Endothelial cell (in vitro differentiated cells): ENCODE measurements around the gene CCDC97. TPM values are rescaled to one million over a fixed set of nuclear protein-coding genes. Genes with fewer than 3 reads are reported as not detected.

ENCODE experiments used
- DNase-seq: peaks from one replicate; pipeline ENCODE4 v3.0.0; 2021; ENCODE audit warnings: low spot score
- H3K27ac Mint-ChIP-seq: one replicate; pipeline ENCODE4 v1.8.0; 2021; ENCODE audit warnings: mixed read lengths, inconsistent platforms; ENCODE audit not compliant: unreplicated experiment
- H3K27me3 Mint-ChIP-seq: one replicate; pipeline ENCODE4 v1.8.0; 2021; ENCODE audit warnings: mild to moderate bottlenecking, moderate library complexity, mixed read lengths, inconsistent platforms; ENCODE audit not compliant: unreplicated experiment
- H3K36me3 Mint-ChIP-seq: one replicate; pipeline ENCODE4 v1.8.0; 2021; ENCODE audit warnings: mild to moderate bottlenecking, low read depth, mixed read lengths, inconsistent platforms; ENCODE audit not compliant: unreplicated experiment
- H3K4me1 Mint-ChIP-seq: one replicate; pipeline ENCODE4 v1.8.0; 2021; ENCODE audit warnings: mild to moderate bottlenecking, mixed read lengths, inconsistent platforms; ENCODE audit not compliant: unreplicated experiment
- H3K4me3 Mint-ChIP-seq: one replicate; pipeline ENCODE4 v1.8.0; 2021; ENCODE audit warnings: mild to moderate bottlenecking, mixed read lengths, inconsistent platforms; ENCODE audit not compliant: unreplicated experiment
- H3K9me3 Mint-ChIP-seq: one replicate; pipeline ENCODE4 v1.8.0; 2021; ENCODE audit warnings: mixed read lengths, inconsistent platforms; ENCODE audit not compliant: unreplicated experiment
- long read RNA-seq: library from polyadenylated mRNA; unstranded; transcript quantifications from one replicate; pipeline ENCODE4 v2.0.0, GENCODE V29; 2020; ENCODE audit not compliant: unreplicated experiment
- total RNA-seq: library from RNA; stranded (reverse); fragmentation: NEBNext Ultra II Directional; extraction: Animal tissue kit (Norgen Biotek cat#: 25700); gene quantifications from one replicate; pipeline ENCODE4 v1.2.1, GENCODE V29; 2021; ENCODE audit not compliant: unreplicated experiment
- TF ChIP-seq, protein P1 (sequence below): fragments of 200-600 bp; sonication (generic); IDR thresholded peaks from one replicate; pipeline ENCODE4 v1.5.0; 2021; ENCODE audit warnings: antibody characterized with exemption; ENCODE audit not compliant: unreplicated experiment

Gene CCDC97
- total RNA-seq, result 28.6 TPM
- long read RNA-seq, partial matches to known transcripts, result 3 of 9 reads
- long read RNA-seq, other reads (novel, unspliced or antisense), result 5 of 9 reads

DNA sequence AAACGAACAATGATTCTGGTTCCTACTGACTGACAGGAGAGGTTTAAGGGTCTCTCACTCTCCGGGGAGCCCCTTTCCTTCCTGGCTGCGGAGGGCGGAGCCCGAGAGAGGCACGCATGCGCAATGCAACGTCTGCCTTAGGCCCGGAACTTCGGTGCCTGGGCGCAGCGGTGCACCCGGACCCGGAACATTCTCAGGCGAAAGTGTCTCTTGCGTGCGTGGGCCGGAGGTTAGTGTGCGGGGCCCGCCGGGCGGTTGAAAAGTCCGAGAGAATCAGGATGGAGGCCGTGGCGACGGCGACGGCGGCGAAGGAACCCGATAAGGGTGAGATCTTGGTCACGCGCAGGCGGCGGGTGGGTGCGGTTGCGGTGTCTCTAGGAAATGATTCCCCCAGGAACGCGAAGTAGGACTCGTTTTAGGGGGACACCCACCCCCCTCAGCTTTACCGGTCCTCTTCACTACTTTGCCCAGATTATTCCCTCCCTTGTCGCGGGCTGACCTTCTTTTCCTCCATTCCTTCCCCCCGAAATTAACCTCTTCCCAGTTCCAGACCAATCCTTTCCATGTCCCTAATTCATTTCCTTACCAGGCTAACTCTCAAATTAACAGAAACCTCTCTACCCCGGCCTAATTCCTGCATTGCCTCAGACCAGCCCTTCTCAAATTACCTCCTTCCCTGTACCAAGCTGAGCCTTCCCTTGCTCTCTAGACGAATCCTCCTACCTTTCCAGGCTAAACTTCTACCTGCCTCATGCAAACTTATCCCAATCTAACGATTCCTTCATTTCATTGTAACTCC is at the start of gene CCDC97:
TSS of gene CCDC97 (plus strand) at position 140 of the 799 bp plus-strand sequence. CDS start at position 279, 139 bp downstream.
- Mint-ChIP-seq H3K4me3 (peak within 1 kb of the TSS; percentile 98), H3K4me1 (peaks cover 49% of the 10 kb centered on the region), H3K27me3 (peaks cover 21% of the 10 kb centered on the region), H3K27ac (peak within 1 kb of the TSS; percentile 85), H3K36me3 (peaks cover 32% of the 10 kb centered on the region), H3K9me3 (no peaks in the 10 kb centered on the region)
- DNase-seq, result peak; percentile 85
- TF ChIP-seq, protein P1, sequence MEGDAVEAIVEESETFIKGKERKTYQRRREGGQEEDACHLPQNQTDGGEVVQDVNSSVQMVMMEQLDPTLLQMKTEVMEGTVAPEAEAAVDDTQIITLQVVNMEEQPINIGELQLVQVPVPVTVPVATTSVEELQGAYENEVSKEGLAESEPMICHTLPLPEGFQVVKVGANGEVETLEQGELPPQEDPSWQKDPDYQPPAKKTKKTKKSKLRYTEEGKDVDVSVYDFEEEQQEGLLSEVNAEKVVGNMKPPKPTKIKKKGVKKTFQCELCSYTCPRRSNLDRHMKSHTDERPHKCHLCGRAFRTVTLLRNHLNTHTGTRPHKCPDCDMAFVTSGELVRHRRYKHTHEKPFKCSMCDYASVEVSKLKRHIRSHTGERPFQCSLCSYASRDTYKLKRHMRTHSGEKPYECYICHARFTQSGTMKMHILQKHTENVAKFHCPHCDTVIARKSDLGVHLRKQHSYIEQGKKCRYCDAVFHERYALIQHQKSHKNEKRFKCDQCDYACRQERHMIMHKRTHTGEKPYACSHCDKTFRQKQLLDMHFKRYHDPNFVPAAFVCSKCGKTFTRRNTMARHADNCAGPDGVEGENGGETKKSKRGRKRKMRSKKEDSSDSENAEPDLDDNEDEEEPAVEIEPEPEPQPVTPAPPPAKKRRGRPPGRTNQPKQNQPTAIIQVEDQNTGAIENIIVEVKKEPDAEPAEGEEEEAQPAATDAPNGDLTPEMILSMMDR, result no peak

DNA sequence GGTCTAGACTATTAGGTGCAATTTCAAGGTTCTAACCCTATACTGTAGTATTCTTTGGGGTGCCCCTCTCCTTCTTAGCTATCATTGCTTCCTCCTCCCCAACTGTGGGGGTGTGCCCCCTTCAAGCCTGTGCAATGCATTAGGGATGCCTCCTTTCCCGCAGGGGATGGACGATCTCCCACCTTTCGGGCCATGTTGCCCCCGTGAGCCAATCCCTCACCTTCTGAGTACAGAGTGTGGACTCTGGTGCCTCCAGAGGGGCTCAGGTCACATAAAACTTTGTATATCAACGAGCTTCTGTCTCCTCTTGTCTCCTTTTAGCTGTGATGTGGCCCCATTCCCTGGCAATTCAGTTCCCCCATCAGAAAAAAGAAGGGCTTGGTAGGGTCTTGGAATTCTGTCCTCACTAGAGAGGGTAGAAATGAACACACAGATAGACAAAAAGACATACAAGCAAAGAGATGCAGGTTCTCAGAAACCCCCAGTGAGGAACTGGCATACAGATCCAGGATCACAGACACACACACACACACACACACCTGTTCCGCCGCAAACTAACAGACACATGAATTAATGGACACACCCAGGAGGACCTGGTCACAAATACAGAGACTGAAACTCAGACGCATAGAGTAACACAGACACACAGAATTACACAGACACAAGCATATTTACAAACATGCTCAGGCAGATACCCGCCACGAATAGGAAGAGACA is 48.3 kb upstream of the CCDC97 start:
- H3K4me3 Mint-ChIP-seq, result peak overlapping the region; percentile 94
- peak overlapping the region; percentile 99 for H3K27ac Mint-ChIP-seq
- no peak for DNase-seq
- H3K36me3 Mint-ChIP-seq, result peaks cover 26% of the 10 kb centered on the region
- H3K4me1 Mint-ChIP-seq, result peaks cover 26% of the 10 kb centered on the region
- H3K27me3 Mint-ChIP-seq, result peaks cover 18% of the 10 kb centered on the region
- TF ChIP-seq, protein P1, result no peak
- no peaks in the 10 kb centered on the region for H3K9me3 Mint-ChIP-seq

DNA sequence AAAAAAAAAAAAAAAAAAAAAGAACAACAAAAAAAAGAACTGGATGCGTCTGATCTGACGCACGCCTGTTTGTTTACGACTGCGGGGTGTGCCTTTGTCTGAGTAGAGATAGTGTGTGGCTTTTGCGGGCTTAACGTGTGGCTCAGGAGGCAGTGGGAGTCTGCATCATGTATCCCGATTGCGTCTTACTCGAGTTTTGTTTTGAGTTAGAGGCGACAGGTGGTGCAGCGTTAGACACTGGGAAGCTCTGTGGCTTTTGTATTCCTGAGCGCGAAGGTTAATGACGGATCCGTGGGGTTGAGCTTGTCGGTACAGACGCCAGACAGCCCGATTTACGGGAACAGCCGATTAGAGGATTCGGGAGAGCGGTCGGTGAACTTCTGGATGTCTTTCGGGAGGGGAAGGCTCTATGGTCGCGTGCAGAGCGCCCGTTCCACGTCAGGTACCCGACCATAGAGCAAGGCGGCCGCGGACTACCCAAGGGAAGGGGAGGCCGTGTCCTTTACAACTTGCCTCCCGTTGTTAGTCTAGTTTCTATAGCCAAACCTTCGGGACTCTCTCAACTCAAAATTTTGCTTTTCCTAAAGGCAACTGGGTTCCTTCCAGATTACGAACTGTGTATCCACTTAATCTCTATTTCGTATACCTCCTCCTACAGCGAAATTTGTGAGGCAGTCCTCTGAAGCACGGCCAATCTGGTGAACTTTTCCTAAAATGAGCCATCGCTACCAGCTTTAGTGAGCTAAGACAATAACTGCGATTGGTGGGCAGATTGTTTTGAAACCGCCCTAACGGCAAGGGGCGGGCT is 46.7 kb upstream of the CCDC97 start:
- Mint-ChIP-seq H3K4me3 (peak overlapping the region; percentile 94), H3K4me1 (peaks cover 40% of the 10 kb centered on the region), H3K27me3 (peaks cover 18% of the 10 kb centered on the region), H3K36me3 (peaks cover 36% of the 10 kb centered on the region), H3K27ac (peak overlapping the region; percentile 99), H3K9me3 (no peaks in the 10 kb centered on the region)
- TF ChIP-seq, protein P1, result no peak
- DNase-seq, result peak; percentile 46

DNA sequence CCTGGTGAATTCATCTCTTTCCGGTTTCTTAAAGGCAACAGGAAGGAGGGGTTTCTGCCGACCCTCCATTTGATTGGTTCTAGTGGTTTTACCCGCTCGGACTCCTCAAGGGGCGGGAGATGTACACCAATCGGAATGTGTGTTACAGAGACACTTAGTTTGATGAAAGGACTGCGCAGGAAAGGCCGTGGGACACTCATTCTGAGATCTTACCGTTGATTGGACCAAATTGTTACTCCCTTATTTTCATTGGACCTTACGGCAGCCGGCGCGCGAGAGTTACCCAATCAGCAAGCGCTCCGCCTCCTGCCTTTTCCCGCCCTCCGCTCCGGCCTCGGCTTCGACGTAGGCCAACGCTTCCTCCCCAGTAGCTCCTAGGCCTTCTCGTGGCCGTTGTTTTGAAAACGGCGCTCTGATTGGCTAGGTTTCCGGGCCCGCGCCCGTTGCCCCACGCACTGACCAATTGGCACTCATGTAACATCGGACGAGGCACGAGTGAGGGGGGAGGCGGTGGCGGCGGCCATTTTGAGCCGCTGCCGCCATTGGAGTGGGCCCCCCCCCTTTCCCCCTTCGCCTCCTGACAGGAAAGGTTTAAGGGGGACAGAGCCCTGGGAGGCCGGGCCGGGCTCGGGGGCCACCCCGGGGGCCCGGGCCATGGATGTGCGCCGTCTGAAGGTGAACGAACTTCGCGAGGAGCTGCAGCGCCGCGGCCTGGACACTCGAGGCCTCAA is 46.0 kb upstream of the CCDC97 start, which contains the start of gene HNRNPUL1:
TSS of gene HNRNPUL1 (plus strand) at position 523 of the 731 bp plus-strand sequence. CDS start at position 655, 132 bp downstream.
- Mint-ChIP-seq H3K4me3 (peak within 1 kb of the TSS; percentile 100), H3K27ac (peak within 1 kb of the TSS; percentile 100), H3K9me3 (no peaks in the 10 kb centered on the region)

More for the DNA sequence above, 46.0 kb upstream of the CCDC97 start, which contains the start of gene HNRNPUL1:
- peaks cover 40% of the 10 kb centered on the region for H3K4me1 Mint-ChIP-seq
- peaks cover 39% of the 10 kb centered on the region for H3K36me3 Mint-ChIP-seq
- H3K27me3 Mint-ChIP-seq, result peaks cover 15% of the 10 kb centered on the region
- TF ChIP-seq, protein P1, result no peak
- DNase-seq, result peak; percentile 99
